H1 (cell line): ENCODE data around the gene MBP. TPM values are rescaled to one million over a fixed set of nuclear protein-coding genes. Genes with fewer than 3 reads are reported as not detected.

Experiments used
- CTCF ChIA-PET: fragments of 300-600 bp; sonication (Branson Sonifier 250); formaldehyde crosslinking; loops from one replicate; lab custom pipeline; 2021; ENCODE audit not compliant: partially characterized antibody; lab: Charles Lee
- POLR2A ChIA-PET: fragments of 300-600 bp; sonication (Branson Sonifier 250); formaldehyde crosslinking; loops from one replicate; lab custom pipeline; 2021; ENCODE audit warnings: inconsistent platforms; ENCODE audit not compliant: partially characterized antibody; lab: Charles Lee
- DNase-seq, 2 experiments: peaks; one replicate each; pipeline versions ENCODE4 v3.0.0 to v3.0.0-alpha.2; 2010 to 2022; ENCODE audit warnings: low spot score in 2 of 2, low read depth in 1 of 2, mixed read lengths in 1 of 2
- FAIRE-seq: peaks from 2 replicates; lab custom pipeline; 2011; peaks lifted over from hg19 to GRCh38; lab: Jason Lieb, UNC
- H2AFZ ChIP-seq: 2 replicates; pipeline ENCODE4 v1.8.1; 2012; ENCODE audit warnings: low read length, inconsistent platforms
- H2AK5ac ChIP-seq: 2 replicates; pipeline ENCODE4 v1.6.1; 2013; ENCODE audit warnings: low read depth, low read length
- H2BK120ac ChIP-seq: replicated peaks from 2 replicates; pipeline ENCODE3; 2013; ENCODE audit warnings: low read depth, low read length, inconsistent platforms
- H2BK12ac ChIP-seq: 2 replicates; pipeline ENCODE4 v1.6.1; 2013; ENCODE audit warnings: low read depth, low read length
- H2BK15ac ChIP-seq: 2 replicates; pipeline ENCODE4 v1.6.1; 2013; ENCODE audit warnings: low read length
- H2BK20ac ChIP-seq: 2 replicates; pipeline ENCODE4 v1.6.1; 2013; ENCODE audit warnings: low read length
- H2BK5ac ChIP-seq: 2 replicates; pipeline ENCODE4 v1.6.1; 2013; ENCODE audit warnings: low read depth, low read length
- H3K14ac ChIP-seq: 2 replicates; pipeline ENCODE4 v1.6.1; 2013; ENCODE audit warnings: inconsistent platforms; ENCODE audit not compliant: insufficient read length
- H3K18ac ChIP-seq: 2 replicates; pipeline ENCODE4 v1.6.1; 2013; ENCODE audit warnings: low read length; ENCODE audit errors: extremely low read depth
- H3K23ac ChIP-seq: 2 replicates; pipeline ENCODE4 v1.6.1; 2013; ENCODE audit warnings: inconsistent platforms; ENCODE audit not compliant: insufficient read length
- H3K23me2 ChIP-seq: 2 replicates; pipeline ENCODE4 v1.6.1; 2013; ENCODE audit warnings: low read depth, low read length
- H3K27ac ChIP-seq: 2 replicates; pipeline ENCODE4 v1.6.1; 2011; ENCODE audit warnings: low read depth, low read length, inconsistent platforms
- H3K27me3 ChIP-seq, 4 experiments: replicated peaks in 1 of 4; 1 replicate in 1 of 4; 2 replicates in 3 of 4; pipeline versions ENCODE4 v1.6.1 to v1.8.1; 2011 to 2013; ENCODE audit warnings: low read length in 3 of 4, mild to moderate bottlenecking in 3 of 4, inconsistent platforms in 2 of 4, mixed read lengths in 2 of 4, moderate library complexity in 1 of 4; ENCODE audit not compliant: control insufficient read depth in 3 of 4, insufficient read depth in 3 of 4; ENCODE audit errors: extremely low read depth in 1 of 4
- H3K36me3 ChIP-seq, 4 experiments: 2 replicates each; pipeline versions ENCODE4 v1.6.1 to v1.8.1; 2011 to 2013; ENCODE audit warnings: mild to moderate bottlenecking in 4 of 4, low read length in 3 of 4, moderate library complexity in 2 of 4, control low read depth in 1 of 4, inconsistent platforms in 1 of 4; ENCODE audit not compliant: insufficient read depth in 4 of 4, control insufficient read depth in 2 of 4
- H3K4ac ChIP-seq: replicated peaks from 2 replicates; pipeline ENCODE3; 2013; ENCODE audit warnings: low read length, low read depth, mixed read lengths, inconsistent platforms; ENCODE audit not compliant: insufficient read length
- H3K4me1 ChIP-seq, 4 experiments: replicated peaks in 1 of 4; 1 replicate in 1 of 4; 2 replicates in 3 of 4; pipeline versions ENCODE4 v1.6.1 to v1.8.1; 2011 to 2013; ENCODE audit warnings: low read length in 3 of 4, inconsistent platforms in 2 of 4, mixed read lengths in 1 of 4; ENCODE audit not compliant: insufficient read depth in 4 of 4, control insufficient read depth in 3 of 4
- H3K4me2 ChIP-seq, 2 experiments: 2 replicates each; pipeline versions ENCODE4 v1.6.1 to v1.8.1; 2011 to 2013; ENCODE audit warnings: low read depth in 2 of 2, low read length in 2 of 2, control low read depth in 1 of 2, inconsistent platforms in 1 of 2, mild to moderate bottlenecking in 1 of 2; ENCODE audit not compliant: insufficient read depth in 1 of 2
- H3K4me3 ChIP-seq, 4 experiments: fragments of 200-600, 300-600 bp in 1 of 4; sonication (generic), shearing (Covaris generic), sonication (Bioruptor Twin) in 1 of 4; 2 replicates each; pipeline versions ENCODE4 v1.5.1 to v1.8.1; 2011 to 2016; ENCODE audit warnings: low read length in 4 of 4, low read depth in 3 of 4, control low read depth in 2 of 4, inconsistent platforms in 2 of 4, mild to moderate bottlenecking in 2 of 4, mixed read lengths in 1 of 4, moderate library complexity in 1 of 4; ENCODE audit not compliant: insufficient read depth in 2 of 4; ENCODE audit errors: extremely low read depth in 1 of 4
- H3K56ac ChIP-seq: replicated peaks from 2 replicates; pipeline ENCODE3; 2013; ENCODE audit warnings: low read depth, mild to moderate bottlenecking, mixed read lengths, low read length, inconsistent platforms; ENCODE audit not compliant: insufficient read length
- H3K79me1 ChIP-seq: 2 replicates; pipeline ENCODE4 v1.6.1; 2013; ENCODE audit warnings: low read depth, low read length, control low read depth
- H3K79me2 ChIP-seq, 2 experiments: 2 replicates each; pipeline versions ENCODE4 v1.6.1 to v1.8.1; 2012 to 2013; ENCODE audit warnings: low read length in 2 of 2, mild to moderate bottlenecking in 2 of 2, inconsistent platforms in 1 of 2; ENCODE audit not compliant: insufficient read depth in 2 of 2, control insufficient read depth in 1 of 2
- H3K9ac ChIP-seq, 4 experiments: replicated peaks in 1 of 4; 1 replicate in 1 of 4; 2 replicates in 3 of 4; pipeline versions ENCODE4 v1.6.1 to v1.8.1; 2011 to 2013; ENCODE audit warnings: low read depth in 3 of 4, low read length in 3 of 4, control low read depth in 2 of 4, mild to moderate bottlenecking in 2 of 4, moderate library complexity in 2 of 4, inconsistent platforms in 1 of 4; ENCODE audit errors: extremely low read depth in 1 of 4
- H3K9me3 ChIP-seq, 2 experiments: 2 replicates each; pipeline versions ENCODE4 v1.6.1 to v1.8.1; 2012 to 2013; ENCODE audit warnings: mild to moderate bottlenecking in 2 of 2, moderate library complexity in 2 of 2, control low read depth in 1 of 2, inconsistent platforms in 1 of 2, low read depth in 1 of 2, low read length in 1 of 2, mixed read lengths in 1 of 2; ENCODE audit not compliant: insufficient read depth in 2 of 2
- H4K20me1 ChIP-seq, 2 experiments: replicated peaks in 1 of 2; 2 replicates each; pipeline versions ENCODE3 to v1.8.1; 2011 to 2013; ENCODE audit warnings: inconsistent platforms in 2 of 2, low read length in 2 of 2, mild to moderate bottlenecking in 1 of 2; ENCODE audit not compliant: insufficient read depth in 2 of 2, control insufficient read depth in 1 of 2
- H4K5ac ChIP-seq: 2 replicates; pipeline ENCODE4 v1.6.1; 2013; ENCODE audit warnings: low read length, low read depth, mixed read lengths, inconsistent platforms; ENCODE audit not compliant: insufficient read length
- H4K8ac ChIP-seq: 2 replicates; pipeline ENCODE4 v1.8.0; 2013; ENCODE audit warnings: mild to moderate bottlenecking, moderate library complexity, low read length, inconsistent platforms; ENCODE audit not compliant: insufficient read depth; ENCODE audit errors: extremely low read depth
- H4K91ac ChIP-seq: replicated peaks from 2 replicates; pipeline ENCODE3; 2013; ENCODE audit warnings: low read length, mixed read lengths, inconsistent platforms; ENCODE audit not compliant: insufficient read length
- CBX8 ChIP-seq: fragments of 300-800, 300-1000 bp; sonication (generic); IDR thresholded peaks from 2 replicates; pipeline ENCODE4 v1.7.1; 2016; ENCODE audit warnings: low read depth, low read length, borderline replicate concordance
- JUN ChIP-seq: IDR thresholded peaks from 2 replicates; pipeline ENCODE4 v1.6.1; 2011; ENCODE audit warnings: low read depth, mild to moderate bottlenecking, improper control_type of control experiment, low read length
- NANOG ChIP-seq: IDR thresholded peaks from 2 replicates; pipeline ENCODE4 v1.6.1; 2011; ENCODE audit warnings: low read length, low read depth, mild to moderate bottlenecking, inconsistent platforms; ENCODE audit not compliant: insufficient read depth, poor library complexity, severe bottlenecking
- PHF8 ChIP-seq: fragments of 200-600 bp; sonication (generic); conservative IDR thresholded peaks from 2 replicates; pipeline ENCODE4 v1.7.1; 2012; ENCODE audit warnings: low read depth, mild to moderate bottlenecking, inconsistent platforms, low read length, moderate library complexity
- SP1 ChIP-seq: IDR thresholded peaks from 2 replicates; pipeline ENCODE4 v1.6.1; 2011; ENCODE audit warnings: low read depth, low read length
- SUZ12 ChIP-seq: fragments of 200-600 bp; sonication (generic); IDR thresholded peaks from 2 replicates; pipeline ENCODE4 v1.6.1; 2012; ENCODE audit warnings: mild to moderate bottlenecking, inconsistent platforms, low read length, moderate library complexity, mixed read lengths
- TCF12 ChIP-seq: IDR thresholded peaks from 2 replicates; pipeline ENCODE4 v1.6.1; 2011; ENCODE audit warnings: low read depth, mild to moderate bottlenecking, low read length
- WGBS, 2 experiments: shearing (Covaris generic) in 1 of 2; methylation state at CpG; one replicate each; pipeline versions ENCODE4 v1.1.6 to v1.1.7; 2013 to 2015; ENCODE audit warnings: low lambda C conversion rate in 2 of 2, mixed read lengths in 2 of 2, inconsistent platforms in 1 of 2, low coverage in 1 of 2, missing lambda C conversion rate in 1 of 2; ENCODE audit not compliant: insufficient replicate concordance in 2 of 2, insufficient coverage in 1 of 2, insufficient read length in 1 of 2; ENCODE audit errors: extremely low coverage in 1 of 2, missing lambda C conversion rate in 1 of 2; 5-methylcytosine and 5-hydroxymethylcytosine counted together
- polyA plus RNA-seq, 7 experiments: library from polyadenylated mRNA; depleted of rRNA in 3 of 7; stranded (reverse) in 5 of 7; unstranded in 2 of 7; fragments of >200 nt in 5 of 7; fragments of 200-250 nt in 2 of 7; gene quantifications; 1 replicate in 5 of 7; 2 replicates in 1 of 7; 4 replicates in 1 of 7; pipeline versions ENCODE4 v1.2.1 to v1.2.3, GENCODE V29; 2011 to 2013; ENCODE audit warnings: missing spikeins in 2 of 7, mixed read lengths in 2 of 7
- total RNA-seq: library from RNA; stranded (reverse); fragmentation: NEBNext Ultra II Directional; extraction: Animal tissue kit (Norgen Biotek cat#: 25700); gene quantifications from 2 replicates; pipeline ENCODE4 v1.2.1, GENCODE V29; 2021

MBP gene
- total and polyA plus RNA-seq, 2 of the 8 experiments (the other 6 are each of a cell fraction or from before 2014, with no cell fraction given) = 7.7 to 19.2 TPM

- Histone ChIP-seq H3K36me3 (no peaks in the 10 kb centered on the region), H3K9ac (no peak overlapping the region), H2BK5ac (no peak overlapping the region), H2BK20ac (no peak overlapping the region), H3K23ac (no peak overlapping the region), H4K91ac (no peak overlapping the region), H3K14ac (no peak overlapping the region), H3K9me3 (peaks cover 16 to 17% of the 10 kb centered on the region in 2 experiments), H3K4me2 (no peak overlapping the region), H3K79me1 (no peaks in the 10 kb centered on the region), H3K27ac (no peak overlapping the region), H4K5ac (no peak overlapping the region), H3K23me2 (no peaks in the 10 kb centered on the region), H2AK5ac (no peak overlapping the region), H3K79me2 (no peaks in the 10 kb centered on the region), H2BK120ac (no peak overlapping the region), H3K4me1 (peaks cover 0 to 2% (median 0%) of the 10 kb centered on the region in 4 experiments; a peak in 2 of 7 replicates), H3K18ac (no peak overlapping the region), H2AFZ (no peak overlapping the region), H4K8ac (no peak overlapping the region), H2BK15ac (no peak overlapping the region), H4K20me1 (no peaks in the 10 kb centered on the region), H3K27me3 (no peaks in the 10 kb centered on the region), H3K4ac (no peak overlapping the region), H3K56ac (no peak overlapping the region), H3K4me3 (no peak overlapping the region), H2BK12ac (no peak overlapping the region)
- WGBS, 2 experiments = 95% methylated on average over 3 of the region's 3 CpGs; no CpG with 5 or more reads in 1 of the 2 experiments
- DNase-seq (no peak), FAIRE-seq (no peak)
- TF ChIP-seq SP1 (no peak), SUZ12 (no peak), NANOG (no peak), CBX8 (no peak), JUN (no peak), TCF12 (no peak), PHF8 (no peak)
- ChIA-PET POLR2A (no interaction called here), CTCF (interaction anchor here (0.9 to 1.1 kb wide), 3 partner anchors 9 to 81 kb away, joined by 3 to 4 read pairs (median 3); no protein-coding TSS in a partner anchor)
Measured at GRCh38 chr18:77147418-77147852, 14.9 kb upstream of the MBP start.
